ENCODE data around the gene SRGAP1. TPM values are rescaled to one million over a fixed set of nuclear protein-coding genes. Genes with fewer than 3 reads are reported as not detected.

SRGAP1 gene
- total RNA-seq, 1 experiment from 2014 or later = 28.3 TPM

- Mint-ChIP-seq H3K4me3 (ENCODE audit: low read depth, unreplicated experiment) (no peak overlapping the region), H3K27ac (ENCODE audit: unreplicated experiment) (no peak overlapping the region), H3K27me3 (ENCODE audit: unreplicated experiment) (no peaks in the 10 kb centered on the region), H3K36me3 (ENCODE audit: insufficient read depth, unreplicated experiment) (no peaks in the 10 kb centered on the region), H3K9me3 (ENCODE audit: low read depth, unreplicated experiment) (no peaks in the 10 kb centered on the region), H3K4me1 (ENCODE audit: low read depth, unreplicated experiment) (no peaks in the 10 kb centered on the region)
- intact Hi-C loops (cut with micrococcal nuclease; ENCODE audit: unreplicated experiment) = no loop called here
- CTCF ChIA-PET = no interaction called here
- no TSS peak for BruUV-seq (replicated peaks)
- DNase-seq = no peak
- TF ChIP-seq CTCF (IDR thresholded peaks at IDR 0.05; ENCODE audit: unreplicated experiment) = no peak
Measured at GRCh38 chr12:63815482-63815852, 29.0 kb upstream of the SRGAP1 start.

GRCh38 chr12:63816031-63816430 lies 28.5 kb upstream of the SRGAP1 start:
- H3K27ac Mint-ChIP-seq (ENCODE audit: unreplicated experiment) = no peak overlapping the region
- CTCF ChIA-PET = no interaction called here
- no peak for TF ChIP-seq CTCF (IDR thresholded peaks at IDR 0.05; ENCODE audit: unreplicated experiment)
- H3K9me3 Mint-ChIP-seq (ENCODE audit: low read depth, unreplicated experiment) = no peaks in the 10 kb centered on the region
- H3K27me3 Mint-ChIP-seq (ENCODE audit: unreplicated experiment) = no peaks in the 10 kb centered on the region
- H3K4me3 Mint-ChIP-seq (ENCODE audit: low read depth, unreplicated experiment) = no peak overlapping the region
- no TSS peak for BruUV-seq (replicated peaks)
- no peaks in the 10 kb centered on the region for H3K4me1 Mint-ChIP-seq (ENCODE audit: low read depth, unreplicated experiment)
- no peak for DNase-seq
- H3K36me3 Mint-ChIP-seq (ENCODE audit: insufficient read depth, unreplicated experiment) = no peaks in the 10 kb centered on the region
- intact Hi-C loops (cut with micrococcal nuclease; ENCODE audit: unreplicated experiment) = no loop called here

- Mint-ChIP-seq H3K9me3 (ENCODE audit: low read depth, unreplicated experiment) (no peaks in the 10 kb centered on the region), H3K4me3 (ENCODE audit: low read depth, unreplicated experiment) (no peak overlapping the region), H3K27me3 (ENCODE audit: unreplicated experiment) (no peaks in the 10 kb centered on the region), H3K27ac (ENCODE audit: unreplicated experiment) (no peak overlapping the region), H3K36me3 (ENCODE audit: insufficient read depth, unreplicated experiment) (peaks cover 5% of the 10 kb centered on the region), H3K4me1 (ENCODE audit: low read depth, unreplicated experiment) (peaks cover 18% of the 10 kb centered on the region)
- BruUV-seq (replicated peaks) = no TSS peak
- CTCF ChIA-PET = no interaction called here
- no peak for DNase-seq
- intact Hi-C loops (cut with micrococcal nuclease; ENCODE audit: unreplicated experiment) = no loop called here
- TF ChIP-seq CTCF (IDR thresholded peaks at IDR 0.05; ENCODE audit: unreplicated experiment) = no peak
Measured at GRCh38 chr12:63820427-63820826, 24.1 kb upstream of the SRGAP1 start.

GRCh38 chr12:63821781-63822251 lies 22.7 kb upstream of the SRGAP1 start:
- no peak for TF ChIP-seq CTCF (IDR thresholded peaks at IDR 0.05; ENCODE audit: unreplicated experiment)
- no TSS peak for BruUV-seq (replicated peaks)
- Mint-ChIP-seq H3K27me3 (ENCODE audit: unreplicated experiment) (no peaks in the 10 kb centered on the region), H3K4me3 (ENCODE audit: low read depth, unreplicated experiment) (peak overlapping the region; percentile 73), H3K27ac (ENCODE audit: unreplicated experiment) (no peak overlapping the region), H3K36me3 (ENCODE audit: insufficient read depth, unreplicated experiment) (peaks cover 5% of the 10 kb centered on the region), H3K9me3 (ENCODE audit: low read depth, unreplicated experiment) (no peaks in the 10 kb centered on the region), H3K4me1 (ENCODE audit: low read depth, unreplicated experiment) (peaks cover 18% of the 10 kb centered on the region)
- intact Hi-C loops (cut with micrococcal nuclease; ENCODE audit: unreplicated experiment) = no loop called here
- peak; percentile 20 for DNase-seq
- CTCF ChIA-PET = interaction anchor here (1.1 kb wide), 1 partner anchor 17 kb away, joined by 3 read pairs; no protein-coding TSS in a partner anchor
